KMS-11 (cell line): Measurements from ENCODE around the gene C14orf180.

Source experiments
- H2AFZ ChIP-seq: fragments of 200-600 bp; sonication (generic); 2 replicates; pipeline ENCODE4 v1.6.1; 2016; ENCODE audit warnings: antibody characterized with exemption, mixed run types, low read depth
- H3K27ac ChIP-seq: fragments of 200-600 bp; sonication (generic); 2 replicates; pipeline ENCODE4 v1.6.1; 2016; ENCODE audit warnings: mild to moderate bottlenecking, mixed run types
- H3K27me3 ChIP-seq: fragments of 200-600 bp; sonication (generic); 2 replicates; pipeline ENCODE4 v1.6.1; 2017; ENCODE audit warnings: mild to moderate bottlenecking, low read depth, mixed run types, moderate library complexity; ENCODE audit not compliant: insufficient read depth
- H3K36me3 ChIP-seq: fragments of 200-600 bp; sonication (generic); 2 replicates; pipeline ENCODE4 v1.6.1; 2017; ENCODE audit warnings: mild to moderate bottlenecking, mixed run types; ENCODE audit not compliant: insufficient read depth
- H3K4me1 ChIP-seq: fragments of 200-600 bp; sonication (generic); 2 replicates; pipeline ENCODE4 v1.6.1; 2016; ENCODE audit warnings: mild to moderate bottlenecking, low read depth, mixed run types; ENCODE audit not compliant: poor library complexity, severe bottlenecking
- H3K4me2 ChIP-seq: fragments of 200-600 bp; sonication (generic); 2 replicates; pipeline ENCODE4 v1.7.0; 2016; ENCODE audit warnings: mild to moderate bottlenecking, mixed run types
- H3K4me3 ChIP-seq: fragments of 200-600 bp; sonication (generic); IDR thresholded peaks from 2 replicates; pipeline ENCODE4 v1.6.1; 2017; ENCODE audit warnings: low read depth, low read length, mixed read lengths; ENCODE audit not compliant: insufficient read depth
- H3K79me2 ChIP-seq: fragments of 200-600 bp; sonication (generic); 2 replicates; pipeline ENCODE4 v1.6.1; 2016; ENCODE audit warnings: low read depth, mixed run types; ENCODE audit not compliant: insufficient read depth
- H3K9ac ChIP-seq: fragments of 200-600 bp; sonication (generic); 2 replicates; pipeline ENCODE4 v1.6.1; 2016; ENCODE audit warnings: mild to moderate bottlenecking, mixed run types
- H4K20me1 ChIP-seq: fragments of 200-600 bp; sonication (generic); 2 replicates; pipeline ENCODE4 v1.6.1; 2016; ENCODE audit warnings: mild to moderate bottlenecking, mixed run types; ENCODE audit not compliant: insufficient read depth
- TF ChIP-seq, protein P1 (sequence below): fragments of 200-600 bp; sonication (generic); conservative IDR thresholded peaks from 2 replicates; pipeline ENCODE4 v1.6.1; 2017; ENCODE audit warnings: low read depth, mild to moderate bottlenecking, antibody characterized with exemption, low read length, moderate library complexity, mixed read lengths

Gene C14orf180

DNA sequence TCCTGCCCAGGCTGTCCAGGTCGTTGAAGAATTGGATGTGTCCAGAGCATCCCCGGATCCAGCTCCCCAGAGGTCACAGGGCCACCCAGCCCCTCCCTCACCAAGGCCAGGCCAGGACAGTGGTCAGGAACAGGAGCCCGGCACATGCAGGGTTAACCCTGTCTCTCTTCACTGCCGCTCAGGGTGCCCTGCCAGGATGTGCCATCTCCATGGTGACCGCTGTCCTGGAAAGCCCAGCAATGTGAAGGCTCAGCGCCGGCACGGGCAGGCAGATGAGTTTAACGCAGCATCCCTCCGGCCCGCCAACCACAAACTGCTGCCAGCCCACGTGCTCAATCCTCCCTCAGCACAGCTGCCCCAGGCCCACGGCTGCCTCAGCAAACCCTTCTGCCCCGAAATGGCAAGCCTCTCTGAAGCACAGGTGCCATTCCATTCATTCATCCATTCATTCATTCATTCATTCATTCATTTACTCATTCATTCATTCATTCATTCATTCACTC, 20.6 kb downstream of the C14orf180 start:
- H3K4me3 ChIP-seq: no peak overlapping the region
- peaks cover 20% of the 10 kb centered on the region; the same call in 1 of the 2 replicates for H3K27me3 ChIP-seq
- no peaks in the 10 kb centered on the region for H3K4me1 ChIP-seq
- no peaks in the 10 kb centered on the region for H3K36me3 ChIP-seq
- H4K20me1 ChIP-seq: no peaks in the 10 kb centered on the region
- no peak overlapping the region for H3K27ac ChIP-seq
- no peak overlapping the region for H2AFZ ChIP-seq
- no peak overlapping the region for H3K4me2 ChIP-seq
- no peak overlapping the region for H3K9ac ChIP-seq
- H3K79me2 ChIP-seq: no peaks in the 10 kb centered on the region
- TF ChIP-seq, protein P1, sequence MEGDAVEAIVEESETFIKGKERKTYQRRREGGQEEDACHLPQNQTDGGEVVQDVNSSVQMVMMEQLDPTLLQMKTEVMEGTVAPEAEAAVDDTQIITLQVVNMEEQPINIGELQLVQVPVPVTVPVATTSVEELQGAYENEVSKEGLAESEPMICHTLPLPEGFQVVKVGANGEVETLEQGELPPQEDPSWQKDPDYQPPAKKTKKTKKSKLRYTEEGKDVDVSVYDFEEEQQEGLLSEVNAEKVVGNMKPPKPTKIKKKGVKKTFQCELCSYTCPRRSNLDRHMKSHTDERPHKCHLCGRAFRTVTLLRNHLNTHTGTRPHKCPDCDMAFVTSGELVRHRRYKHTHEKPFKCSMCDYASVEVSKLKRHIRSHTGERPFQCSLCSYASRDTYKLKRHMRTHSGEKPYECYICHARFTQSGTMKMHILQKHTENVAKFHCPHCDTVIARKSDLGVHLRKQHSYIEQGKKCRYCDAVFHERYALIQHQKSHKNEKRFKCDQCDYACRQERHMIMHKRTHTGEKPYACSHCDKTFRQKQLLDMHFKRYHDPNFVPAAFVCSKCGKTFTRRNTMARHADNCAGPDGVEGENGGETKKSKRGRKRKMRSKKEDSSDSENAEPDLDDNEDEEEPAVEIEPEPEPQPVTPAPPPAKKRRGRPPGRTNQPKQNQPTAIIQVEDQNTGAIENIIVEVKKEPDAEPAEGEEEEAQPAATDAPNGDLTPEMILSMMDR: no peak

DNA sequence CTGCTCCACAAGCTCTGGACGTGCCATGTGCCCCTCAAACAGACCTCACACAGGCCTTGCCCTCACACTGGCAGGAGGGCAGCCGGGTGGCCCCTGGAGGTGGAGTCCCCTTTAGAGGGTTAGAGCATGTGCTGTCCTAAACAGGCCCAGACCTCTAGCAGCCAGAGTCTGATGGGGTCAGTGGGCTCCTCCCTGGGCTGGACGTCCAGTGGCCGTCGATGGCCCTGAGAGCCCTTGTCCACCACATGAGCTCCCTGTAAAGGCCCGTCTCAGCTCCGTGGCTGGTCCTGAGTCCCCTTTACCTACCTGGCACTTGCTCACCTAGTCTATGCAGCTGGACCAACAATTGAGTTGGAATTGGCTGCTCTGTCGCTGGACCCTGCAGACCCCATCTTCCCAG, 21.2 kb downstream of the C14orf180 start:
- Histone ChIP-seq H3K79me2 (no peaks in the 10 kb centered on the region), H3K4me3 (no peak overlapping the region), H2AFZ (no peak overlapping the region), H3K27me3 (peaks cover 18% of the 10 kb centered on the region; the same call in 1 of the 2 replicates), H3K9ac (no peak overlapping the region), H3K27ac (no peak overlapping the region), H3K36me3 (no peaks in the 10 kb centered on the region), H4K20me1 (no peaks in the 10 kb centered on the region), H3K4me1 (no peaks in the 10 kb centered on the region), H3K4me2 (no peak overlapping the region)
- TF ChIP-seq, protein P1: no peak

DNA sequence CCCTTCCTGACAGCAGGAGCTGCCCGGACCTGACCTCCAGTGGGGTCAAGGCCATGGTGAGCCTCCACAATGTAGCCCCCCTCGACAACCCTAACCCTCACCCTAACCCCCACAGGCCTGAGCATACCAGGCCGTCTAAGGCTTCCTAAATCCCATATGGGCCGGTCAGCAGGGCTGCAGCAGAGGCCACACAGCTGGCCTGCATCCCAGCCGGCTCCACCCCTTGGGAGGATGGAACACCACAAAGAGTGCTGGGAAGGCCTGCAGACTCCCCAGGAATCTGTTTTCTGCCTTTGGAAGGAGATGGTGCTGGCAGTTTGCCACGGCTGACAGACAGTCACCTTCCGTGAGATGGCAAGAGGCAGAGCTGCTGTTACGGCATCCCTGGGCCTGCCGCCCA, 22.2 kb downstream of the C14orf180 start:
- H4K20me1 ChIP-seq: no peaks in the 10 kb centered on the region
- TF ChIP-seq, protein P1: no peak

DNA sequence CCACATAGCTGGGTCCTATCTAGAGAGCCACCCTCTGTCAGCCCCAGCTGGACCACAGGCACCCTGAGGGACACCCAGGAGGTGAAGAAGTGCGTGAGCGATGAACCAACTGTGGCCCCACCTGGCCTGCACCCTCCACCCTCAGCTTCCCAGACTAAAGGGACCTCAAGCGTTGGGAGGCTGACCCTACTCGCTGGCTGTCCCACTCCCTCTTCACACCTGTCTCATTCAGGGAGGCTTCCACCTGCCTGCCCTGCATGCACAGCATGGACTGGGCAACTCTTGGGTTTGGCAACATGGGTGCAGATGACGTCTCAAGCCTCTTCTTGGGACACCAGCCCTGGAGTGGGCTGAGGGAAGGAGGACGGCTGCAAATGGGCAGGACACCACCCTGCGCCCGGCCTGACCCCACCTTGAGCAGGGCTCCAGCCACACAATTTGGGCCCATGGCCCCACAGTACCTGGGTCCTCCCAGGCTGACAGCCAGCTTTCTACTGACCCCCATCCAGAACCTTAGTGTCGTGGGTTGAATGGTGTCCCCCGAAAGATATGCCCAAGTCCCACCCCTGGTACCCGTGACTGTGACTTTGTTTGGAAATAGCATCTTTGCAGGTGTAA, 22.9 kb downstream of the C14orf180 start:
- TF ChIP-seq, protein P1: no peak
- Histone ChIP-seq H3K27me3 (peaks cover 19% of the 10 kb centered on the region), H3K27ac (no peak overlapping the region)

More for the DNA sequence above, 22.2 kb downstream of the C14orf180 start:
- H3K4me3 ChIP-seq: no peak overlapping the region
- peaks cover 22% of the 10 kb centered on the region for H3K27me3 ChIP-seq
- no peaks in the 10 kb centered on the region for H3K4me1 ChIP-seq
- no peaks in the 10 kb centered on the region for H3K79me2 ChIP-seq
- no peak overlapping the region for H3K9ac ChIP-seq
- H3K27ac ChIP-seq: no peak overlapping the region
- H3K36me3 ChIP-seq: no peaks in the 10 kb centered on the region
- H3K4me2 ChIP-seq: no peak overlapping the region
- H2AFZ ChIP-seq: no peak overlapping the region

More for the DNA sequence above, 22.9 kb downstream of the C14orf180 start:
- H4K20me1 ChIP-seq: no peaks in the 10 kb centered on the region
- H3K4me1 ChIP-seq: no peaks in the 10 kb centered on the region
- H3K79me2 ChIP-seq: no peaks in the 10 kb centered on the region
- H2AFZ ChIP-seq: no peak overlapping the region
- H3K4me2 ChIP-seq: no peak overlapping the region
- H3K4me3 ChIP-seq: no peak overlapping the region
- no peak overlapping the region for H3K9ac ChIP-seq
- H3K36me3 ChIP-seq: no peaks in the 10 kb centered on the region
